ENCODE results near the gene KLK3. TPM values are rescaled to one million over a fixed set of nuclear protein-coding genes. Genes with fewer than 3 reads are reported as not detected.

Gene KLK3
- total and polyA plus RNA-seq, 2 of the 4 experiments (the other 2 are of a cell fraction) = not detected

- Histone ChIP-seq H2BK15ac (ENCODE audit: low read depth, low read length) (no peak overlapping the region), H3K4me3 (ENCODE audit: insufficient read depth, low read depth, low read length) (no peak overlapping the region), H3K79me1 (ENCODE audit: low read depth in 1 of 2, low read length in 2 of 2) (no peaks in the 10 kb centered on the region), H2AK5ac (ENCODE audit: low read depth, low read length) (no peak overlapping the region), H3K9me1 (ENCODE audit: insufficient read depth, low read length) (no peaks in the 10 kb centered on the region), H4K5ac (ENCODE audit: low read depth, low read length) (no peak overlapping the region), H3K27ac (ENCODE audit: insufficient read depth, low read length) (no peak overlapping the region), H2BK20ac (ENCODE audit: low read depth, low read length) (no peak overlapping the region), H2BK5ac (ENCODE audit: low read depth, low read length, poor library complexity, severe bottlenecking) (no peak overlapping the region), H3K27me3 (ENCODE audit: control insufficient read depth, insufficient read depth, low read length) (no peaks in the 10 kb centered on the region; the same call in 1 of the 2 replicates), H3K9ac (ENCODE audit: low read depth, low read length) (no peak overlapping the region), H2AFZ (replicated peaks; ENCODE audit: low read length, poor library complexity) (no peak overlapping the region), H3K4ac (ENCODE audit: low read depth, low read length) (no peak overlapping the region), H3K9me3 (ENCODE audit: control insufficient read depth, insufficient read depth, low read length) (no peaks in the 10 kb centered on the region), H3K36me3 (ENCODE audit: control insufficient read depth, insufficient read depth, low read length) (no peaks in the 10 kb centered on the region), H3K4me1 (ENCODE audit: control insufficient read depth, insufficient read depth, low read length) (no peaks in the 10 kb centered on the region), H3K14ac (replicated peaks; ENCODE audit: low read depth, low read length) (no peak overlapping the region), H3K23ac (ENCODE audit: low read depth, low read length) (no peak overlapping the region), H4K91ac (ENCODE audit: insufficient read depth, low read depth, low read length) (no peak overlapping the region), H2AK9ac (replicated peaks; ENCODE audit: low read depth, low read length, poor library complexity) (no peak overlapping the region), H2BK120ac (ENCODE audit: low read depth, low read length) (no peak overlapping the region), H3K4me2 (ENCODE audit: low read depth, low read length) (no peak overlapping the region), H4K8ac (ENCODE audit: low read depth in 2 of 2, low read length in 2 of 2) (no peak overlapping the region), H3K56ac (ENCODE audit: extremely low read depth, insufficient read depth, low read length) (no peak overlapping the region), H3K18ac (ENCODE audit: low read depth, low read length) (no peak overlapping the region), H4K20me1 (ENCODE audit: insufficient read depth, low read length) (no peaks in the 10 kb centered on the region)
- WGBS, 2 experiments (ENCODE audit: extremely low coverage in 2 of 2, insufficient read length in 1 of 2) = no CpG with 5 or more reads among the region's 10 CpGs
- in situ Hi-C loops (cut with MboI; ENCODE audit: low sequenced_read_pairs) (no loop called here), intact Hi-C loops (cut with micrococcal nuclease) (no loop called here), dilution Hi-C loops (cut with HindIII; ENCODE audit: low sequenced_read_pairs, unreplicated experiment) (no loop called here)
- CTCF ChIA-PET = no interaction called here
- no peak for ATAC-seq (ENCODE audit: low read depth)
- no TSS peak for BruUV-seq (replicated peaks)
- TF ChIP-seq ELK1 (IDR thresholded peaks at IDR 0.05; ENCODE audit: borderline replicate concordance, low read depth, low read length) = no peak
- no peak for TF ChIP-seq BHLHE40 (IDR thresholded peaks at IDR 0.05; ENCODE audit: low read depth, low read length)
- POLR2A ChIA-PET (ENCODE audit: unreplicated experiment) = no interaction called here
- DNase-seq = no peak
These were observed 14.7 kb upstream of the KLK3 start for GRCh38 chr19:50839712-50840655.
